Measurements from ENCODE around the gene DPH7. TPM values are rescaled to one million over a fixed set of nuclear protein-coding genes. Genes with fewer than 3 reads are reported as not detected.
"Not testable (repeated sequence)": the region's sequence is repeated elsewhere in the genome, so short reads cannot be mapped to it uniquely, and the experiment has no call there.

Gene DPH7
- total RNA-seq, 1 experiment from 2014 or later, result 18.6 TPM

GRCh38 chr9:137586854-137587253 is 8.1 kb upstream of the DPH7 start:
- in situ Hi-C loops (cut with HindIII; ENCODE audit: low pct_unique_long_range_greater_than_20kb, low sequenced_read_pairs), result no loop called here
- no peak for DNase-seq (ENCODE audit: low read depth)

- in situ Hi-C loops (cut with HindIII; ENCODE audit: low pct_unique_long_range_greater_than_20kb, low sequenced_read_pairs), result no loop called here
- DNase-seq (ENCODE audit: low read depth), result no peak
Measured at GRCh38 chr9:137583957-137584356, 5.2 kb upstream of the DPH7 start.

- DNase-seq (ENCODE audit: low read depth), result no peak
- in situ Hi-C loops (cut with HindIII; ENCODE audit: low pct_unique_long_range_greater_than_20kb, low sequenced_read_pairs), result no loop called here
Measured at GRCh38 chr9:137583347-137583746, 4.6 kb upstream of the DPH7 start.

GRCh38 chr9:137582286-137582860 is 3.6 kb upstream of the DPH7 start:
- in situ Hi-C loops (cut with HindIII; ENCODE audit: low pct_unique_long_range_greater_than_20kb, low sequenced_read_pairs), result no loop called here
- no peak for DNase-seq (ENCODE audit: low read depth)

- no peak for DNase-seq (ENCODE audit: low read depth)
- in situ Hi-C loops (cut with HindIII; ENCODE audit: low pct_unique_long_range_greater_than_20kb, low sequenced_read_pairs), result no loop called here
Measured at GRCh38 chr9:137581361-137582285, 2.9 kb upstream of the DPH7 start.

- DNase-seq (ENCODE audit: low read depth), result no peak
- in situ Hi-C loops (cut with HindIII; ENCODE audit: low pct_unique_long_range_greater_than_20kb, low sequenced_read_pairs), result no loop called here
Measured at GRCh38 chr9:137580954-137581322, 2.2 kb upstream of the DPH7 start.

GRCh38 chr9:137580209-137580953 is 1.7 kb upstream of the DPH7 start:
- DNase-seq (ENCODE audit: low read depth), result no peak
- in situ Hi-C loops (cut with HindIII; ENCODE audit: low pct_unique_long_range_greater_than_20kb, low sequenced_read_pairs), result no loop called here

- in situ Hi-C loops (cut with HindIII; ENCODE audit: low pct_unique_long_range_greater_than_20kb, low sequenced_read_pairs), result no loop called here
- no peak for DNase-seq (ENCODE audit: low read depth)
Measured at GRCh38 chr9:137579259-137579604, 507 bp upstream of the DPH7 start.

- DNase-seq (ENCODE audit: low read depth), result no peak
- in situ Hi-C loops (cut with HindIII; ENCODE audit: low pct_unique_long_range_greater_than_20kb, low sequenced_read_pairs), result no loop called here
Measured at GRCh38 chr9:137575716-137576411, 2.9 kb downstream of the DPH7 start.

GRCh38 chr9:137575364-137575715 is 3.4 kb downstream of the DPH7 start:
- in situ Hi-C loops (cut with HindIII; ENCODE audit: low pct_unique_long_range_greater_than_20kb, low sequenced_read_pairs), result no loop called here
- peak; percentile 49 for DNase-seq (ENCODE audit: low read depth)

GRCh38 chr9:137574192-137574591 is 4.5 kb downstream of the DPH7 start:
- in situ Hi-C loops (cut with HindIII; ENCODE audit: low pct_unique_long_range_greater_than_20kb, low sequenced_read_pairs), result no loop called here
- DNase-seq (ENCODE audit: low read depth), result no peak

GRCh38 chr9:137570566-137570965 is 8.2 kb downstream of the DPH7 start:
- no peak for DNase-seq (ENCODE audit: low read depth)
- in situ Hi-C loops (cut with HindIII; ENCODE audit: low pct_unique_long_range_greater_than_20kb, low sequenced_read_pairs), result no loop called here

- no peak for DNase-seq (ENCODE audit: low read depth)
- in situ Hi-C loops (cut with HindIII; ENCODE audit: low pct_unique_long_range_greater_than_20kb, low sequenced_read_pairs), result no loop called here
Measured at GRCh38 chr9:137569609-137570203, 9.0 kb downstream of the DPH7 start.

- in situ Hi-C loops (cut with HindIII; ENCODE audit: low pct_unique_long_range_greater_than_20kb, low sequenced_read_pairs); DNase-seq (ENCODE audit: low read depth): not testable (repeated sequence)
Measured at GRCh38 chr9:137568445-137568844, 10.3 kb downstream of the DPH7 start.

GRCh38 chr9:137564817-137565411 is 13.8 kb downstream of the DPH7 start:
- in situ Hi-C loops (cut with HindIII; ENCODE audit: low pct_unique_long_range_greater_than_20kb, low sequenced_read_pairs), result no loop called here
- no peak for DNase-seq (ENCODE audit: low read depth)

- in situ Hi-C loops (cut with HindIII; ENCODE audit: low pct_unique_long_range_greater_than_20kb, low sequenced_read_pairs), result no loop called here
- no peak for DNase-seq (ENCODE audit: low read depth)
Measured at GRCh38 chr9:137564134-137564533, 14.6 kb downstream of the DPH7 start.

- no peak for DNase-seq (ENCODE audit: low read depth)
- in situ Hi-C loops (cut with HindIII; ENCODE audit: low pct_unique_long_range_greater_than_20kb, low sequenced_read_pairs), result no loop called here
Measured at GRCh38 chr9:137558127-137558526, 20.6 kb downstream of the DPH7 start.

All from Caki2 (cell line).